K562 (cell line): Measurements from ENCODE around the gene SPTLC2. TPM values are rescaled to one million over a fixed set of nuclear protein-coding genes. Genes with fewer than 3 reads are reported as not detected.

Experiments
- ATAC-seq: fragments of 200-7000 bp; cut with Tn5 transposase; 3 replicates; pipeline ENCODE4 v1.9.1; 2020; ENCODE audit warnings: moderate library complexity
- BruUV-seq: library from RNA; stranded (reverse); fragments of 400-500 nt; replicated peaks from 2 replicates; lab custom pipeline; 2021; lab: Mats Ljungman, UMichigan
- CTCF ChIA-PET: fragments of 300-600 bp; formaldehyde crosslinking; extraction: SDS; loops from one replicate; lab custom pipeline; 2021; ENCODE audit warnings: low intra/inter-chr PET ratio; lab: Yijun Ruan, JAX
- POLR2A ChIA-PET: fragments of 300-600, 350-650 bp; sonication (Branson Sonifier 250); formaldehyde crosslinking; extraction: SDS; loops from one replicate; lab custom pipeline; 2021; ENCODE audit warnings: antibody characterized with exemption, inconsistent platforms; lab: Yijun Ruan, JAX
- DNase-seq, 4 experiments: peaks; one replicate each; pipeline versions ENCODE4 v3.0.0 to v3.0.0-alpha.2; 2011 to 2018; ENCODE audit warnings: low spot score in 3 of 4, mixed read lengths in 3 of 4; ENCODE audit errors: extremely low read depth in 1 of 4
- FAIRE-seq: peaks from 2 replicates; lab custom pipeline; 2011; peaks lifted over from hg19 to GRCh38; lab: Jason Lieb, UNC
- H2AFZ ChIP-seq: 2 replicates; pipeline ENCODE4 v1.6.0; 2011; ENCODE audit warnings: low read depth, low read length, control low read depth, inconsistent platforms
- H3K27ac ChIP-seq: fragments of 200-600 bp; 3 replicates; pipeline ENCODE4 v1.8.0; 2011; ENCODE audit warnings: low read depth, mild to moderate bottlenecking, control low read depth, inconsistent platforms, low read length, moderate library complexity, mixed read lengths; ENCODE audit errors: extremely low read depth
- H3K27me3 ChIP-seq, 2 experiments: fragments of 300-600 bp in 1 of 2; 2 replicates in 1 of 2; 3 replicates in 1 of 2; pipeline versions ENCODE4 v1.6.0 to v1.8.0; 2011; ENCODE audit warnings: inconsistent platforms in 2 of 2, low read length in 2 of 2, mild to moderate bottlenecking in 1 of 2, mixed read lengths in 1 of 2, moderate library complexity in 1 of 2; ENCODE audit not compliant: control insufficient read depth in 2 of 2, insufficient read depth in 2 of 2
- H3K36me3 ChIP-seq: fragments of 300-600 bp; 3 replicates; pipeline ENCODE4 v1.8.0; 2011; ENCODE audit warnings: mild to moderate bottlenecking, low read length, inconsistent platforms; ENCODE audit not compliant: control insufficient read depth, insufficient read depth
- H3K4me1 ChIP-seq, 2 experiments: fragments of 200-600 bp in 1 of 2; replicated peaks in 1 of 2; 2 replicates in 1 of 2; 3 replicates in 1 of 2; pipeline versions ENCODE4 v1.5.1 to v1.8.0; 2011; ENCODE audit warnings: inconsistent platforms in 2 of 2, low read length in 2 of 2, mild to moderate bottlenecking in 1 of 2, mixed read lengths in 1 of 2, moderate library complexity in 1 of 2; ENCODE audit not compliant: control insufficient read depth in 2 of 2, insufficient read depth in 2 of 2
- H3K4me2 ChIP-seq: 2 replicates; pipeline ENCODE4 v1.6.1; 2011; ENCODE audit warnings: low read length, control low read depth, inconsistent platforms, mixed read lengths; ENCODE audit not compliant: insufficient read depth
- H3K4me3 ChIP-seq: fragments of 200-600 bp; sonication (generic), shearing (Covaris generic); 2 replicates; pipeline ENCODE4 v1.5.1; 2016; ENCODE audit warnings: control low read depth, inconsistent platforms
- H3K79me2 ChIP-seq: fragments of 200-600 bp; 3 replicates; pipeline ENCODE4 v1.8.0; 2011; ENCODE audit warnings: low read length, inconsistent platforms; ENCODE audit not compliant: control insufficient read depth, insufficient read depth
- H3K9ac ChIP-seq, 2 experiments: 2 replicates each; pipeline versions ENCODE4 v1.6.0 to v1.6.1; 2011; ENCODE audit warnings: low read depth in 2 of 2, low read length in 2 of 2, control low read depth in 1 of 2, inconsistent platforms in 1 of 2, mild to moderate bottlenecking in 1 of 2, mixed read lengths in 1 of 2; ENCODE audit not compliant: insufficient read depth in 1 of 2
- H3K9me1 ChIP-seq: one replicate; pipeline ENCODE4 v1.6.0; 2011; ENCODE audit warnings: inconsistent platforms, mild to moderate bottlenecking, low read length, moderate library complexity; ENCODE audit not compliant: control insufficient read depth, insufficient read depth
- H3K9me3 ChIP-seq: replicated peaks from 2 replicates; pipeline ENCODE4 v1.5.1; 2011; ENCODE audit warnings: low read depth, low read length, inconsistent platforms; ENCODE audit not compliant: control insufficient read depth, insufficient read depth
- H4K20me1 ChIP-seq: replicated peaks from 2 replicates; pipeline ENCODE4 v1.6.1; 2011; ENCODE audit warnings: low read length, inconsistent platforms, mixed read lengths; ENCODE audit not compliant: control insufficient read depth, insufficient read depth
- COPS2 ChIP-seq: fragments of 450-650 bp; conservative IDR thresholded peaks from 2 replicates; pipeline ENCODE4 v1.6.1; 2016; ENCODE audit warnings: mild to moderate bottlenecking, moderate library complexity
- EGR1 ChIP-seq: fragments of 450-650 bp; conservative IDR thresholded peaks from 2 replicates; pipeline ENCODE4 v1.6.1; 2017; ENCODE audit warnings: mild to moderate bottlenecking
- OTX1 ChIP-seq: fragments of 450-650 bp; formaldehyde crosslinking; IDR thresholded peaks from 2 replicates; pipeline ENCODE4 v1.4.0; 2022; ENCODE audit warnings: mild to moderate bottlenecking
- RAD51 ChIP-seq: fragments of 450-650 bp; IDR thresholded peaks from 2 replicates; pipeline ENCODE4 v1.7.1; 2016; ENCODE audit warnings: low read depth, mild to moderate bottlenecking, borderline replicate concordance
- ZNF76 ChIP-seq: fragments of 250-450 bp; sonication (Bioruptor Pico); IDR thresholded peaks from 2 replicates; pipeline ENCODE4 v1.4.0; 2020; ENCODE audit warnings: mild to moderate bottlenecking, moderate library complexity, borderline replicate concordance
- WGBS: fragments of 100-300 bp; shearing (Covaris generic); methylation state at CpG from one replicate; pipeline ENCODE4 v1.1.6; 2016; ENCODE audit warnings: low coverage, mixed read lengths; ENCODE audit not compliant: insufficient coverage; ENCODE audit errors: missing lambda C conversion rate; 5-methylcytosine and 5-hydroxymethylcytosine counted together
- in situ Hi-C: fragments of 300-500 bp; cut with MboI; formaldehyde crosslinking; loops from 4 replicates; pipeline ENCODE4 v1.15.0; 2018; ENCODE audit warnings: inconsistent platforms, mixed read lengths
- intact Hi-C: fragments of 100-400 bp; cut with micrococcal nuclease; formaldehyde crosslinking; loops from 2 replicates; pipeline ENCODE4 v1.14.2; 2022
- polyA plus RNA-seq, 8 experiments: library from polyadenylated mRNA; depleted of rRNA in 4 of 8; stranded (reverse) in 5 of 8; unstranded in 3 of 8; fragments of >200 nt; fragmentation: Nextera tagmentation in 2 of 8; fragmentation: Illumina TruSeq in 1 of 8; extraction: Ambion mirVana in 2 of 8; extraction: Trizol in 1 of 8; gene quantifications; 2 replicates each; pipeline versions ENCODE4 v1.2.1 to v1.2.3, GENCODE V29; 2011 to 2014; ENCODE audit warnings: inconsistent platforms in 1 of 8, missing spikeins in 1 of 8
- total RNA-seq, 7 experiments: library from RNA; depleted of rRNA in 6 of 7; stranded (reverse); fragments of >200 nt in 6 of 7; fragmentation: Illumina TruSeq in 2 of 7; extraction: Trizol in 2 of 7; gene quantifications; 2 replicates each; pipeline versions ENCODE4 v1.2.1 to v1.2.3, GENCODE V29; 2011 to 2021; ENCODE audit warnings: low replicate concordance in 1 of 7

SPTLC2 gene
- total and polyA plus RNA-seq, 9 of the 15 experiments (the other 6 are each of a cell fraction or from before 2014, with no cell fraction given): 4.5 to 30.4 (median 14.0) TPM

DNA sequence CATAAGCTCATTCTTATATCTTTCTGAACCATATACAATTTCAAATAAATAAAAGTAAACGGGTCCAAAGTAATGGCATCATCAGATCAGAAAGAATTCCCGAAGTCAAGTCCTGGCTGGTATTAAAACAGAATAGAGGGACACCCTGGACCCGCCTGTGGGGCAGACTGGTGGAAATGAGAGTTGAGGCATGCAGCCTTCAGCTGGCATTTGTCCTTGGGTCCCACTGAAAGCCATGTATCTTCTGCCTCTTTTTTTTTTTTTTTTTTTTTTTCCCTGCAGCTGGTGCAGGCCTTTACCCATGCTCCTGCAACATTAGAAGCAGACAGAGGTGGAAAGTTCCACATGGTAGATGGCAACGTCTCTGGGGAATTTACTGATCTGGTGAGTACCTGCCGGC, 148.6 kb downstream of the SPTLC2 start:
- H3K27me3 ChIP-seq: peaks cover 3% of the 10 kb centered on the region in 2 experiments; a peak in 2 of 5 replicates
- ATAC-seq (no peak), FAIRE-seq (no peak), DNase-seq (no peak)
- TF ChIP-seq COPS2 (no peak), RAD51 (no peak), EGR1 (no peak), ZNF76 (CRISPR knock-in tag) (no peak), OTX1 (no peak)
- no peaks in the 10 kb centered on the region for H3K9me1 ChIP-seq
- H3K79me2 ChIP-seq: no peaks in the 10 kb centered on the region
- POLR2A ChIA-PET: interaction anchor here (0.7 kb wide), 1 partner anchor 9 kb away, joined by 3 read pairs; no protein-coding TSS in a partner anchor
- H3K4me3 ChIP-seq: no peak overlapping the region
- no peaks in the 10 kb centered on the region for H3K4me1 ChIP-seq
- intact Hi-C loops: no loop called here
- no peak overlapping the region for H3K9ac ChIP-seq
- in situ Hi-C loops: no loop called here
- H3K4me2 ChIP-seq: no peak overlapping the region
- no peaks in the 10 kb centered on the region for H4K20me1 ChIP-seq
- CTCF ChIA-PET: no interaction called here
- WGBS: 92% methylated on average over 5 of the region's 5 CpGs
- H3K36me3 ChIP-seq: peaks cover 60% of the 10 kb centered on the region
- H2AFZ ChIP-seq: no peak overlapping the region
- BruUV-seq: no TSS peak
- no peak overlapping the region for H3K27ac ChIP-seq
- H3K9me3 ChIP-seq: no peaks in the 10 kb centered on the region
